ENCODE measurements around the gene KLHDC1.
"Not testable (repeated sequence)": the region's sequence is repeated elsewhere in the genome, so short reads cannot be mapped to it uniquely, and the experiment has no call there.

KLHDC1 gene

DNA sequence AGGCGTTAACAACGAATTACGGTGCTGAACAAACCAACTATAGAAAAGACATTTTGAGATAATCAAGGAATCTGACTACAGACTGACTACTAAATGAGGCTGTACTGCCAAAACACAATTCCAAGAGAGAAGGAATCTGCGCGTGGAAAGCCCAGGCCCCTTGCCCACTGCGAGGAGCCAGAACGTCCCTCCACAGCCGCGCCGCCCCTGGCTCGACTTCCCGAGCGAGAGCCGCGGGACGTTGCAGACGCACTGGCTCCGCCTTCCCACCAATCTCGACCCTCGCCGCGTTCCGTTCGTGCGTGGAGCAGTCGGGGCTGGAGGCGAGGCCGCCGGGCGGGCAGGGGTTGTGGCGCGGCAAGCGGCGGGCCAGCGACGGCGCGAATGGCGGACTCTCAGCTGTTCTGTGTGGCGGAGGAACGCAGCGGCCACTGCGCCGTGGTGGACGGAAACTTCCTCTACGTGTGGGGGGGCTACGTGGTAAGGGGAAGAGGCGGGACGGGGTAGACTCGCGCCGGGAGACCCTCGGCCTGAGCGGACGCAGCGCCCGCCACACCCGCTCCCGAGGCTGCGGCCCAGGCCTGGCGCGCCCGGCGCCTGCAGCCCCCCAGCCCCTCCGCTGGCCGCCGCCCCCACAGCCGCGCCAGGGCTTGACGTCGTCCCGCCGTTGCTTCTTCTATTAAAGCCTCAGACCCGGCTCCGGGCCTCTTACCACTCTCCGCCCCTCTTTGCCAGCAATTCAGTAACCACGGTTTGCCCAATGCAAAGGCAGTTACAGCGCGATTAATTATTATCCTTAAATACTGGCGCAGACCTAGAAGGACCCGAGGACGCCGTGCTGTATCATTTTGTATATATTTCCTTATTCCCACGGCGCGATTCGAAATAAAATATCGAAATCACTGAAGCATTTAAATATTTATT, at the start of gene KLHDC1:
KLHDC1 (plus strand) TSS at position 310 of the 924 bp plus-strand sequence; CDS start at position 385, 75 bp downstream.
- no peaks in the 10 kb centered on the region for H3K36me3 Mint-ChIP-seq
- peak within 1 kb of the TSS; percentile 94 for H3K27ac Mint-ChIP-seq
- peak within 1 kb of the TSS; percentile 85 for H3K4me3 Mint-ChIP-seq
- H3K27me3 Mint-ChIP-seq, result no peaks in the 10 kb centered on the region
- peaks cover 43% of the 10 kb centered on the region for H3K4me1 Mint-ChIP-seq
- H3K9me3 Mint-ChIP-seq, result no peaks in the 10 kb centered on the region

GRCh38 chr14:49653508-49653907, 39.4 kb upstream of the KLHDC1 start:
- Mint-ChIP-seq H3K4me3 (no peak overlapping the region), H3K9me3 (no peaks in the 10 kb centered on the region), H3K27me3 (no peaks in the 10 kb centered on the region), H3K27ac (no peak overlapping the region), H3K4me1 (peaks cover 3% of the 10 kb centered on the region), H3K36me3 (peaks cover 2% of the 10 kb centered on the region)

DNA sequence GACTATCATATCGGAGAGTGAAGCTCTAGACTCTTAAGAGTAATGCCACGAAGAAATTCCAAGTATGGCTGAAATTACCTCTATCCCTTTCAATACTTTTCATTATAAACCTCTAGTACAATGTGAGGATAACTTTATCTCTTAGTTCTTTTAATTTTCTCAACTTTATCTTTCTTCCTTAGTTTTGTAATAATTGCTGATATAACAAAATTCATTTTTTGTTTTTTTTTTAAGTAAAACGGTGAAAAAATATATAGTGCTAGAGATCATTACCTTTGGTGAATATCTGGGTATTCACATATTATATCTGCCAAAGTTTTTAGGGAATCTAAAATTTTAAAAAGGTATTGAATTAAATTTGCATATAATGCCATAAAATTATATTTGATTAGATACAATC, 38.4 kb upstream of the KLHDC1 start:
- Mint-ChIP-seq H3K36me3 (peaks cover 2% of the 10 kb centered on the region), H3K9me3 (no peaks in the 10 kb centered on the region), H3K4me1 (peaks cover 3% of the 10 kb centered on the region), H3K27me3 (no peaks in the 10 kb centered on the region), H3K4me3 (no peak overlapping the region), H3K27ac (no peak overlapping the region)

DNA sequence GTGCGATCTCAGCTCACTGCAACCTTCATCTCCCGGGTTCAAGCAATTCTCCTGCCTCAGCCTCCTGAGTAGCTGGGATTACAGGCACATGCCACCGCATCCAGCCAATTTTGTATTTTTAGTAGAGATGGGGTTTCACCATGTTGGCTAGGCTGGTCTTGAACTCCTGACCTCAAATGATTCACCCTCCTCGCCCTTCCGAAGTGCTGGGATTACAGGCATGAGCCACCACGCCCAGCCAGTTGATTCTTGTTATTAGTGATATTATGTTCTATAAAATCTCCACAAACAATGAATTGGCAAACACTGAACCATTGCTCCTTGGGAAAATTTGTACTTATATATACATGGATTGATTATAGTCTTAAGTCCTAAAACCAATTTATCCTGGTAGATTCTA, 35.4 kb upstream of the KLHDC1 start:
- peak overlapping the region; percentile 46 for H3K27ac Mint-ChIP-seq
- not testable (repeated sequence) for H3K9me3 Mint-ChIP-seq, H3K27me3 Mint-ChIP-seq, H3K4me3 Mint-ChIP-seq, H3K36me3 Mint-ChIP-seq, H3K4me1 Mint-ChIP-seq

GRCh38 chr14:49659526-49660455, 33.1 kb upstream of the KLHDC1 start:
- no peak overlapping the region for H3K4me3 Mint-ChIP-seq
- peaks cover 3% of the 10 kb centered on the region for H3K4me1 Mint-ChIP-seq
- no peaks in the 10 kb centered on the region for H3K9me3 Mint-ChIP-seq
- H3K27ac Mint-ChIP-seq, result no peak overlapping the region
- no peaks in the 10 kb centered on the region for H3K27me3 Mint-ChIP-seq
- H3K36me3 Mint-ChIP-seq, result no peaks in the 10 kb centered on the region

GRCh38 chr14:49670475-49670874, 22.4 kb upstream of the KLHDC1 start:
- peaks cover 11% of the 10 kb centered on the region for H3K36me3 Mint-ChIP-seq
- no peak overlapping the region for H3K27ac Mint-ChIP-seq
- no peaks in the 10 kb centered on the region for H3K4me1 Mint-ChIP-seq
- H3K27me3 Mint-ChIP-seq, result no peaks in the 10 kb centered on the region
- no peaks in the 10 kb centered on the region for H3K9me3 Mint-ChIP-seq
- no peak overlapping the region for H3K4me3 Mint-ChIP-seq

DNA sequence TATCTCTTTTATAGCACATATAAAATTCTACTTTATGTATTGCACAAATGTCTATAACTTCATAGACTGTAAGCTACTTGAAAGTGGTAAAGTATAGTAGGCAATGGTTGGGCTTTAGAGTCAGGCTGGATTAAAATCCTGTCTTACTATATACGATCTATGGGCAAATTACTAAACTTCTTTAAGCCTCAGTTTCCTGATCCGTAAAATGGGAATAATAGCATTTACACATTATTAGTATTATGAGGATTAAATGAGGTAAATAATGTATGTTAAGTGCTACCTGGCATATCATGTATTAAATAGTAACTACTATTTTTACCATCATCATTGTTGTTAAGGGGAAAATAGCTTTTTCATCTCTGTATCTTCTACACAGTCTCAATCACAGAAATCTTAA, 19.3 kb upstream of the KLHDC1 start:
- Mint-ChIP-seq H3K36me3 (peaks cover 11% of the 10 kb centered on the region), H3K4me1 (no peaks in the 10 kb centered on the region), H3K27me3 (no peaks in the 10 kb centered on the region), H3K9me3 (no peaks in the 10 kb centered on the region), H3K4me3 (no peak overlapping the region), H3K27ac (no peak overlapping the region)

DNA sequence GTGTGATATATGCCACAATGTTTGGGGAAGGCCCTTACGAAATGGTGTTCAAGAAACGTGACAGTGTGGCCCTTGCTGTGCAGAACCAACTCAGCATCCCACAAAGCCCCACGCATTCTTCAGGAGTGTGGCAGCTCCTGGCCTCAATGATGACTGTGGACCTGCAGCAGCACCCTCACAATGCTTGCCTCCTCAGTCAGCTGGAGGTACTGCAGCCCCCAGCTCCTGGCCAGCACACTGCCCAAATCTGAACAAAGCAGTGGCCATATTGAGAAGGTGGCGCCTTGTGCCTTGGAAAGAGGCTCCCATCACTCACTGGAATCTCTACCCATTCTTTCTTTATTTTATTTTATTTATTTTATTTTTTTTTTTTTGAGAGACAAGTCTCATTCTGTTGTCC, 15.3 kb upstream of the KLHDC1 start:
- no peak overlapping the region for H3K27ac Mint-ChIP-seq
- H3K36me3 Mint-ChIP-seq, result peaks cover 14% of the 10 kb centered on the region
- no peaks in the 10 kb centered on the region for H3K27me3 Mint-ChIP-seq
- H3K9me3 Mint-ChIP-seq, result no peaks in the 10 kb centered on the region
- no peaks in the 10 kb centered on the region for H3K4me1 Mint-ChIP-seq
- no peak overlapping the region for H3K4me3 Mint-ChIP-seq

DNA sequence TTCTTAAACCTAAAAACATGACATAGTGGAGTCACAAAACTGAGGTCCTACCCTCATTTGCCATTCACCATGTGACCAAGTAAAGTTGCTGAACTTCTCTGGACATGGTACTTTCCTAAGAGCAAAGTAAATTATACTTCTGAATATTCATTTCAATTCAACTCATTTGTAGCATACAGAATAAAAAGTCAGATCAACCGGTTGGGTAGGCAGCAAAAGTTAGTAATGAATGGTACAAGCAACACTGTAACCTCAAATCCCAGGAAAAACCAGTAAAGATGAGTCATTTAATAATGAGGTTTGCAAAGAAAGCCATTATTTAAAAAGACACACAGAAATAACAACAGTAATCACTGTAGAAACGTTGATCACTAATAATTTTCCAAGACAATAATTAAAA, 13.6 kb upstream of the KLHDC1 start:
- Mint-ChIP-seq H3K36me3 (peaks cover 8% of the 10 kb centered on the region), H3K4me3 (no peak overlapping the region), H3K4me1 (no peaks in the 10 kb centered on the region), H3K27ac (no peak overlapping the region), H3K27me3 (no peaks in the 10 kb centered on the region), H3K9me3 (no peaks in the 10 kb centered on the region)

DNA sequence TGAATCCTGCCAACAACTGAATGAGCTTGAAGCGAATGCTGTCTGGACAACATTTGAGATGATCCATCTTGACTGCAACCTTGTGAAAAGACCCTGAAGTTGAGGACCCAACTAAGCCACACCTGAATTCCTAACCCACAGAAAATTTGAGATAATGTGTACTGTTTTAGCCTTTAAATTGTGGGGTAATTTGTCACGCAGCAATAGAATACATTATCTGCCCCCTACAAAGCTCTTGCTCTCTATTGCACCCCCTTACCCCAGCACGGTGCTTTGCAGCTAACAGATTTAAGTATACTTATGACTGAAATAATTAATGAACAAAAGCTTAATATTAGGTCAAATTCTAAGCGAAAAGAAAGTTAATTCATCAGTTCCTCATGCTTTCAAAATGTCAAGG, 6.5 kb upstream of the KLHDC1 start:
- H3K4me1 Mint-ChIP-seq, result peaks cover 20% of the 10 kb centered on the region
- H3K36me3 Mint-ChIP-seq, result peaks cover 3% of the 10 kb centered on the region
- H3K27me3 Mint-ChIP-seq, result no peaks in the 10 kb centered on the region
- H3K4me3 Mint-ChIP-seq, result peak overlapping the region; percentile 89
- peak overlapping the region; percentile 71 for H3K27ac Mint-ChIP-seq
- H3K9me3 Mint-ChIP-seq, result no peaks in the 10 kb centered on the region

GRCh38 chr14:49687942-49688700, 4.8 kb upstream of the KLHDC1 start, which contains the start of gene POLE2:
POLE2 (minus strand) TSS chr14:49688214; CDS start chr14:49688203, 11 bp downstream.
- Mint-ChIP-seq H3K27ac (peak within 1 kb of the TSS; percentile 86), H3K4me1 (peaks cover 34% of the 10 kb centered on the region), H3K27me3 (no peaks in the 10 kb centered on the region), H3K4me3 (peak within 1 kb of the TSS; percentile 89), H3K9me3 (no peaks in the 10 kb centered on the region), H3K36me3 (no peaks in the 10 kb centered on the region)

GRCh38 chr14:49688701-49689030, 4.3 kb upstream of the KLHDC1 start:
- H3K4me3 Mint-ChIP-seq, result peak overlapping the region; percentile 89
- peaks cover 34% of the 10 kb centered on the region for H3K4me1 Mint-ChIP-seq
- no peaks in the 10 kb centered on the region for H3K27me3 Mint-ChIP-seq
- H3K27ac Mint-ChIP-seq, result peak overlapping the region; percentile 86
- H3K36me3 Mint-ChIP-seq, result no peaks in the 10 kb centered on the region
- no peaks in the 10 kb centered on the region for H3K9me3 Mint-ChIP-seq

DNA sequence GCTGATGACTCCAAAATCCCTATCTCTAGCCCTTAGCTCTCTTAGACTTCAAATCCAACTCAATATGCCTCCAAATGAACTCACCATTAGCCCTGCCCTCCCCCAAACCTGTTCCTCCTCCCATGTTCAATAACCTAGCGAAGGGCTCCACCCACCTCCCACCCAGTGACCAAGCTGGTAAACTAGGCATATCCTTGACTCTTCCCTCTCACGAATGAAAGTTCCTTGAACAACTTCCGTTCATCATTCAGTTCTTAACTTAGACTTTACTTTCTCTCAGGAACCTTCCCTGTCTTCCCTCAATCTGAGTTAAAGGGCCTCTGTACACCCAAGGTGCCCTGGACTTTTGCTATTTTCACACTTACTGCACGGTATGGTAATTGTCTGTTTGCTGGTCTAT, 1.9 kb upstream of the KLHDC1 start:
- Mint-ChIP-seq H3K4me1 (peaks cover 48% of the 10 kb centered on the region), H3K27me3 (no peaks in the 10 kb centered on the region), H3K36me3 (no peaks in the 10 kb centered on the region), H3K4me3 (no peak overlapping the region), H3K9me3 (no peaks in the 10 kb centered on the region), H3K27ac (peak overlapping the region; percentile 25)

- no peaks in the 10 kb centered on the region for H3K9me3 Mint-ChIP-seq
- peaks cover 46% of the 10 kb centered on the region for H3K4me1 Mint-ChIP-seq
Observed at GRCh38 chr14:49692193-49692757, 645 bp upstream of the KLHDC1 start.

DNA sequence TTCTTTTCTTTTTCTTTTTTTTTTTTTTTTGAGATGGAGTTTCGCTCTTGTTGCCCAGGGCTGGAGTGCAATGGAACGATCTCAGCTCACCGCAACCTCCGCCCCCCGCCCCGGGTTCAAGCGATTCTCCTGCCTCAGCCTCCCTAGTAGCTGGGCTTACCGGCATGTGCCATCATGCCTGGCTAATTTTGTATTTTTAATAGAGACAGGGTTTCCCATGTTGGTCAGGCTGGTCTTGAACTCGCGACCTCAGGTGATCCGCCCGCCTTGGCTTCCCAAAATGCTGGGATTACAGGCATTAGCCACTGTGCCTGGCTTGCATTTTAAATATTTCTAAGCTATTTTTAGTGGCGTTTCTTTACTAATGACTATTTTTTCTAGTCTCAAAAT, 810 bp downstream of the KLHDC1 start:
- not testable (repeated sequence) for H3K27me3 Mint-ChIP-seq, H3K36me3 Mint-ChIP-seq
- peaks cover 38% of the 10 kb centered on the region for H3K4me1 Mint-ChIP-seq

More at GRCh38 chr14:49692193-49692757, 645 bp upstream of the KLHDC1 start:
- no peaks in the 10 kb centered on the region for H3K36me3 Mint-ChIP-seq
- peak overlapping the region; percentile 94 for H3K27ac Mint-ChIP-seq
- H3K4me3 Mint-ChIP-seq, result peak overlapping the region; percentile 85
- H3K27me3 Mint-ChIP-seq, result no peaks in the 10 kb centered on the region

More for the DNA sequence above, 810 bp downstream of the KLHDC1 start:
- H3K9me3 Mint-ChIP-seq, H3K27ac Mint-ChIP-seq: not testable (repeated sequence)
- H3K4me3 Mint-ChIP-seq, result peak overlapping the region; percentile 85
